Measurements from ENCODE around the gene ZRANB1.

ZRANB1 gene

DNA sequence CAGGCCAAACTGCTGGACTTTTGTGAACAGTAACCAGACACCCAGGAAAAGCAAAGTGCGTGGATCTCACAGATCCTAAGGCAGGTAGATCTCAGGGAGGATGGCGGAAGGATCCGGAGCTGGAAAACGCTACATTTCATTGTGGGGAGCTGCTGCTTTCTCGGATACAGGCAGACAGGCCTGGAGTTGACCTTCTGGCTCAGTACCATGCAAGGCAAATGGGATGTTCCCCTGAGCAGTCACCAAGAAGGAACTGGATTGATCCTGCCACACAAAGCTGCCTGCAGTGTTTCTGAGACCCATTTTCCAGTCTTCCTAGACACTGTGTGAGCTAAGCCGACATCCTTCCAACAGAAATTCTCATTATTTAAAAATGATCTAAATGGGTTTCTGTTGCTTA lies 65.5 kb downstream of the ZRANB1 start:
- no peak overlapping the region for H3K4me3 ChIP-seq (ENCODE audit: low read depth, low read length)
- TF ChIP-seq, protein P1, sequence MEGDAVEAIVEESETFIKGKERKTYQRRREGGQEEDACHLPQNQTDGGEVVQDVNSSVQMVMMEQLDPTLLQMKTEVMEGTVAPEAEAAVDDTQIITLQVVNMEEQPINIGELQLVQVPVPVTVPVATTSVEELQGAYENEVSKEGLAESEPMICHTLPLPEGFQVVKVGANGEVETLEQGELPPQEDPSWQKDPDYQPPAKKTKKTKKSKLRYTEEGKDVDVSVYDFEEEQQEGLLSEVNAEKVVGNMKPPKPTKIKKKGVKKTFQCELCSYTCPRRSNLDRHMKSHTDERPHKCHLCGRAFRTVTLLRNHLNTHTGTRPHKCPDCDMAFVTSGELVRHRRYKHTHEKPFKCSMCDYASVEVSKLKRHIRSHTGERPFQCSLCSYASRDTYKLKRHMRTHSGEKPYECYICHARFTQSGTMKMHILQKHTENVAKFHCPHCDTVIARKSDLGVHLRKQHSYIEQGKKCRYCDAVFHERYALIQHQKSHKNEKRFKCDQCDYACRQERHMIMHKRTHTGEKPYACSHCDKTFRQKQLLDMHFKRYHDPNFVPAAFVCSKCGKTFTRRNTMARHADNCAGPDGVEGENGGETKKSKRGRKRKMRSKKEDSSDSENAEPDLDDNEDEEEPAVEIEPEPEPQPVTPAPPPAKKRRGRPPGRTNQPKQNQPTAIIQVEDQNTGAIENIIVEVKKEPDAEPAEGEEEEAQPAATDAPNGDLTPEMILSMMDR (IDR thresholded peaks at IDR 0.05; ENCODE audit: low read depth, low read length), result no peak

DNA sequence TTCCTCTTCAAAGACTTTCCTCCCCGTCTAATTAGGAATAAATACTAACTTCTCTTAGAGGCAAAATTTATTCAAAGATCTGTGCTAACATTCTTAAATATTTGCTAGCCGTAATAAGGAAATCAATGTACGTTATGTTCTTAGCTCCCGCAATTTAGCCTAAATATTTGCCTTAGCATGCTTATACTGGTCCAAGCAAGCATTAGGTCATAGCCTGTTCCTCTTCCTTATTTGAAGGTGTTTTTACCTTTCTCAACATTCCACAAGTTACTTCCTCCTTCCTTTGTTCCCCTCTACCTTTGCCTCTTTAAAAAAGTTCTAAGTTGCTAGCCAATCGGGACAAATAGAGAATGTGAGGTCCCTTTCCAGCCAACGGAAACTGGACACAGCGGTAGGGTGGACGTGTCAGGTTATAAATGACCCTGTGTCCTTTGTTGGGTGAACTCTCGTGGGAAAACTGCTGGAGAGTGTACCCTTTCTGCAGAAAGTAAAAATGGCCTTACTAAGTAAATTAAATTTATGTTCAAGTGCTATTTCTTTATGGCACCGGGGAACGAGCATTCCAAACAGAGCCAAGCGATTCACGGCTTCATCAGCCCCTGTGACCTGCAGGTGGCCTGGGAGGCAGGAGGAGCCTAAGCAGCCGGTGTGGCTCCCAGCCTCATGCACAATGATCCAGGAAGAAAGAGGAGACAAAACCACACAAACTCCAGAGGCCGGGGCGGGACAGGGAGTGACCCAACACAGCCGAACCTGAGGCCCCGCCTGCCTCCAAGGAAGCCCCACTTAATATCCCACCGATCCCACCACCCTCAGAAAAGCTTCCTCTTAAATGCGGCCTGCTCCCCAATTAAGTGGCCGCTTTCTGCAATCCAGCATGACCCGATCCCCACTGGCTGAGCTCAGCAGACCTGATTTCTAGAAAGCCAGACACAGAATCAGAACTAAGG lies 67.0 kb downstream of the ZRANB1 start:
- no peak overlapping the region for H3K4me3 ChIP-seq (ENCODE audit: low read depth, low read length)
- TF ChIP-seq, protein P1 (IDR thresholded peaks at IDR 0.05; ENCODE audit: low read depth, low read length), result no peak

DNA sequence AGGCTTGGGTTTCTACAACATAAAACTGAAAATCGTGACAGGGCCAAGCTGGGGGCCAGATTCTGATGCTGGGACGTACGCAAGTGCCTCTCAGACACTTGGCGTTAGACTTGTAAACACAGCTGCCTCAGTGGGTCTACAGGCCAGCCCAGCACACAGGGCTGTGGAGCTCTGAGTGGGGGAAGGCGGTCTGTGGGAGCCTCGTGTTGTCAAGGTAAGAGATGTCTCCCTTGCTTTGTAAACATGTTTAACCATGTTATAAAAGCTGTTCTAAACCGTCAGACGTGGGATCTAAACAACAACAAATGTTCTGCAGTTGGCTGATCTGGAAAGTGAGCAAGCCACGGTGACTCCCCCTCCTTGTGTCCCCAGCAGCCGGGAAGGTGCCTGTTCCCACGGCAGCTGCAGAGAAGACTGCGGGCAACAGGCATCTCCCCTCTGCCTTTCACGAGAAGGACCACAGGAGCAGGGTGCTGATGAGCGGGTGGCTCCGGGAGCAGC lies 67.8 kb downstream of the ZRANB1 start:
- H3K4me3 ChIP-seq (ENCODE audit: low read depth, low read length), result no peak overlapping the region
- TF ChIP-seq, protein P1 (IDR thresholded peaks at IDR 0.05; ENCODE audit: low read depth, low read length), result no peak

DNA sequence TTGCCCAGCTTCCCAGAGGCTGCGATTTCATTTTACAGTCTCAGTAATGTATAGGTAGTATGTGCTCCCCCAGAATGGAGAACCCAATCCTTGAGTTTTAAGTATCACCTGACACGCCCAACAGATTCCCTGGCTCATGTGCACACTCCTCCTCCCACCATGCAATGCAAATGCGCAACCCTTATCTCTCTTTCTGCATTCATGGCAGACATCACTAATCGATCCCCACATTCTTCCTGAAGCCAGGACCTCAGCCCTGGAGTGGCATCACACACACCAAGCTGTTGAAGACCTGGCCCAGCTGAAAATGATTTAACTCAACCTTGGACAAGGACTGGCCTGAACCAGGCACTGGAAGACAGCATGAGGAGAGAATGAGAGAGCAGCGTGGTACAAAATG lies 68.4 kb downstream of the ZRANB1 start:
- TF ChIP-seq, protein P1 (IDR thresholded peaks at IDR 0.05; ENCODE audit: low read depth, low read length), result no peak

DNA sequence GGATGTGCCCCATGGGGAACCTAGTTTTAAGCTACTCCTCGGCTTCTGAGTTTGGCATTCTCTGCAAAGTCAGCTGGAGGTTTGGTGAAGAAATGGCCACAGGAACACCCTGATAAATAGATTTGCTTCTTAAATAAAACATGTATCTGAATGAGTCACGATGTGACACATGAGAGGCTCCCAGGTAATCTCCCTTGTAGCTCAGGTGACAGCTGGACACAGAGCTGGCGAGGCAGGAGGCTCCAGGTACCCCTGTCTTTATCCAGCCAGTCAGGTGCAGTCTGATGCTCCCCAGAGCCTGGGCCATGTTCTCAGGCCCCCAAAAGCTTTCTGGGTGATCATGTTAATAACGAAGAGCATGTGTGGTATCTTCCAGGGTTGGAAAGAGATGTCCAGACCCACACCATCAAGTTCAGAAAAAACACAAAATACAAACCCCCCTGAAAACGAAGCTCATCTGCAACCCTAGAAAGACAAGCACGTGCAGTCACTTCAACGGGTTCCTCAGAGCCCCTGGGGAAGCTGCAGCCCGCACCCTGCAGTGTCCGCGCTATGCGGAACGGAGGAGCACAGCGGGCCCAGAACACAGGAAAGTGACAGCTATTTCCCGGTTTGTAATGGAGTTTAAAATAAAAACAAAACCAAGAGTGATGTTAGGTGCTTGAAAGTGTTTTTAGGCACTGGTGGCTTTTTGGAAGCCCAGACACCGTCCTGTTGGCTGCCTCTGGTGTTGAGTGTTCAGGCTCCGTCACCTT lies 69.4 kb downstream of the ZRANB1 start:
- TF ChIP-seq, protein P1 (IDR thresholded peaks at IDR 0.05; ENCODE audit: low read depth, low read length), result no peak
- H3K4me3 ChIP-seq (ENCODE audit: low read depth, low read length), result no peak overlapping the region

More for the DNA sequence above, 68.4 kb downstream of the ZRANB1 start:
- no peak overlapping the region for H3K4me3 ChIP-seq (ENCODE audit: low read depth, low read length)

DNA sequence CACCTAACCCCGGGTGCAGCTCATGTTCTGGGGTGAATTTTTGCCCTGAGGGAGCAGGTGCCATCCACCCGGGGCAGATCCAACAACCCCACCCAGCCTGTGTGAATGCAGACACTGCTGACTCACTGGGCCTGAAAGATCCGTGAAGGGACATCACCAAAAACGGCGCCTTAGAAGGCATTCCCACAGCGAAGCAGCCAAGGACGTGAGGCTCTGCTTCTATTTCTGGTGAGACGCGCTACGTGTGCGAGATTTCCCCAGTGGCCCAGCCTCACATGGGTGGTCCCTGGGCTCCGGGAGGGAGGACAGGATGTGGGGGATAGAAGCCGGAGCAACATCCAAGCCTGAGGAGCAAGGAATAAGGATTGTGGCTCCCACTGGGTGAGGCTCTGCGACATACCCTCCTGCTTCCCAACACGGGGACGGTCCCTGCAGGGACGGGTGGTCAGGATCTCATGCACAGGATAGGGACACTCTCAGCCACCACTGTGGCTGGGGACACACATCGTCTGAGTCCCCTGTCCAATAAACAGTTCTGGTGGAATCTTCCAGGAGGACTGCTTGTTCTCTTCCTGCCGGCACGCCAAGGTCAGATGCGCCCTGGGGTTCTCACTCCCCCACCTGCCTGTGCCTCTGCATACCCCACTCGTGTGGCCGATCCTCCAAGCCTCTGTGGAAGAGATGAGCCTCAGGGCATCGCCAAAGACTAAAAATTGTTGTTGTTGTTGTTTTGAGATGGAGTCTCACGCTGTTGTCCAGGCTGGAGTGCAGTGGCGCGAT lies 70.2 kb downstream of the ZRANB1 start:
- H3K4me3 ChIP-seq (ENCODE audit: low read depth, low read length), result no peak overlapping the region
- TF ChIP-seq, protein P1 (IDR thresholded peaks at IDR 0.05; ENCODE audit: low read depth, low read length), result no peak

Data from WI38 (cell line).